Activated CD8-positive, alpha-beta memory T cell treated with anti-CD3 and anti-CD28 coated beads, Interleukin-2, amount 50 U/mL, for 4 hours (primary cell): ENCODE results near the gene TTC19.
"Not testable (repeated sequence)": the region's sequence is repeated elsewhere in the genome, so short reads cannot be mapped to it uniquely, and the experiment has no call there.

ENCODE experiments used
- DNase-seq: peaks from one replicate; pipeline ENCODE4 v3.0.0-alpha.2; 2020

The TTC19 gene

GRCh38 chr17:16033729-16034349 lies 34.2 kb downstream of the TTC19 start:
- DNase-seq, result no peak

- DNase-seq, result no peak
These were observed 36.6 kb downstream of the TTC19 start for GRCh38 chr17:16036261-16036660.

- no peak for DNase-seq
These were observed 38.0 kb downstream of the TTC19 start for GRCh38 chr17:16037636-16038035.

- DNase-seq, result no peak
These were observed 41.2 kb downstream of the TTC19 start for GRCh38 chr17:16040710-16041251.

- no peak for DNase-seq
These were observed 44.9 kb downstream of the TTC19 start for GRCh38 chr17:16044487-16044886.

- DNase-seq, result no peak
These were observed 47.3 kb downstream of the TTC19 start for GRCh38 chr17:16046966-16047365.

GRCh38 chr17:16048811-16049449 lies 49.3 kb downstream of the TTC19 start:
- no peak for DNase-seq

GRCh38 chr17:16050844-16051243 lies 51.2 kb downstream of the TTC19 start:
- no peak for DNase-seq

- DNase-seq, result no peak
These were observed 52.9 kb downstream of the TTC19 start for GRCh38 chr17:16052486-16052885.

GRCh38 chr17:16055139-16055538 lies 55.5 kb downstream of the TTC19 start:
- DNase-seq, result not testable (repeated sequence)

- DNase-seq, result no peak
These were observed 62.0 kb downstream of the TTC19 start for GRCh38 chr17:16061631-16062030.

- no peak for DNase-seq
These were observed 66.5 kb downstream of the TTC19 start for GRCh38 chr17:16066125-16066524.

- DNase-seq, result no peak
These were observed 68.7 kb downstream of the TTC19 start for GRCh38 chr17:16068323-16068722.

GRCh38 chr17:16072031-16072430 lies 72.4 kb downstream of the TTC19 start:
- no peak for DNase-seq

GRCh38 chr17:16073845-16074244 lies 74.2 kb downstream of the TTC19 start:
- no peak for DNase-seq

GRCh38 chr17:16074423-16074822 lies 74.8 kb downstream of the TTC19 start:
- no peak for DNase-seq

GRCh38 chr17:16075949-16076348 lies 76.3 kb downstream of the TTC19 start:
- no peak for DNase-seq
